LNCAP (cell line): ENCODE measurements around the gene NEMF.

Experiments used
- TF ChIP-seq, protein P1 (sequence below): fragments of 450-650 bp; IDR thresholded peaks from 2 replicates; pipeline ENCODE4 v1.5.1; 2017; ENCODE audit warnings: mild to moderate bottlenecking

The NEMF gene

GRCh38 chr14:49880267-49881064 lies 27.9 kb upstream of the NEMF start:
- TF ChIP-seq, protein P1, sequence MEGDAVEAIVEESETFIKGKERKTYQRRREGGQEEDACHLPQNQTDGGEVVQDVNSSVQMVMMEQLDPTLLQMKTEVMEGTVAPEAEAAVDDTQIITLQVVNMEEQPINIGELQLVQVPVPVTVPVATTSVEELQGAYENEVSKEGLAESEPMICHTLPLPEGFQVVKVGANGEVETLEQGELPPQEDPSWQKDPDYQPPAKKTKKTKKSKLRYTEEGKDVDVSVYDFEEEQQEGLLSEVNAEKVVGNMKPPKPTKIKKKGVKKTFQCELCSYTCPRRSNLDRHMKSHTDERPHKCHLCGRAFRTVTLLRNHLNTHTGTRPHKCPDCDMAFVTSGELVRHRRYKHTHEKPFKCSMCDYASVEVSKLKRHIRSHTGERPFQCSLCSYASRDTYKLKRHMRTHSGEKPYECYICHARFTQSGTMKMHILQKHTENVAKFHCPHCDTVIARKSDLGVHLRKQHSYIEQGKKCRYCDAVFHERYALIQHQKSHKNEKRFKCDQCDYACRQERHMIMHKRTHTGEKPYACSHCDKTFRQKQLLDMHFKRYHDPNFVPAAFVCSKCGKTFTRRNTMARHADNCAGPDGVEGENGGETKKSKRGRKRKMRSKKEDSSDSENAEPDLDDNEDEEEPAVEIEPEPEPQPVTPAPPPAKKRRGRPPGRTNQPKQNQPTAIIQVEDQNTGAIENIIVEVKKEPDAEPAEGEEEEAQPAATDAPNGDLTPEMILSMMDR = no peak

DNA sequence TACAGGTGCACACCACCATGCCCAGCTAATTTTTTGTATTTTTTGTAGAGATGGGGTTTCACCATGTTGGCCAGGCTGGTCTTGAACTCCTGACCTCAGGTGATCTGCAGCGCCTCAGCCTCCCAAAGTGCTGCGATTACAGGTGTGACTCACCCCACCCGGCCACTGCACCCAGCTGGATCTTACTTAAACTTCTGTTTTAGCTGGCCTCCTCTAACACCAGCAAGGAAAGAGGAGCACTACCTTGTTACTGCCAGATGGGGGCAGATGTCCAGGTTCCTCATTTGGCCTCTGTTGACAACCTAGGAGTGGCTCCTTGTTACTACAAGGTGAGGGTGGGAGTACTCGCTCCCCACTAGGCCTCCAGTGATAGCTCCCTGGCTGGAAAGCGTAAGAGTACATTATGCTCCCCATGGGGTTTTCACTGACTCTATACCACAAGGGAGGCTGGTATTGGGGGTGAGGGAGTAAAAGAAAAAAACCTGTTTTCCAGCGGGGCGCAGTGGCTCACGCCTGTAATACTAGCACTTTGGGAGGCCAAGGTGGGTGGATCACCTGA lies 27.1 kb upstream of the NEMF start:
- TF ChIP-seq, protein P1 = peak; percentile 59

- TF ChIP-seq, protein P1 = no peak
Observed at GRCh38 chr14:49876563-49877127, 24.1 kb upstream of the NEMF start.

GRCh38 chr14:49875640-49876198 lies 23.1 kb upstream of the NEMF start:
- TF ChIP-seq, protein P1 = no peak

DNA sequence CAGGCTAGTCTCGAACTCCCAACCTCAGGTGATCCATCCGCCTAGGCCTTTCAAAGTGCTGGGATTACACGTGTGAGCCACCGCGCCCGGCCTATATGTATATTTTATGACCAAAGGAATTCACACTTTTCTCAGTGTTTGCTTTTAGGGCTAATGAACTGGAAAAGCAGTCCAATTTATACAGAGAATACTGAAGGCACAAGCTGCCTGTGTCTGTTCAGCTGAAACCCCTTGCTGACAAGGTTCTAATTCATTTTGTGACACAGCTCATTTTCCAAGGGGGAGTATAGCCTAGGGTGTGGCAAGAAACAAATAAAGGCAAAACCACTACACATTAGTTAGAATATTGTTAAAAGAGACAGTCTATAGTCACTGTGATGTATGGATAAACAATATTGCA lies 18.3 kb upstream of the NEMF start:
- TF ChIP-seq, protein P1 = no peak

GRCh38 chr14:49868720-49869114 lies 16.1 kb upstream of the NEMF start:
- TF ChIP-seq, protein P1 = no peak

DNA sequence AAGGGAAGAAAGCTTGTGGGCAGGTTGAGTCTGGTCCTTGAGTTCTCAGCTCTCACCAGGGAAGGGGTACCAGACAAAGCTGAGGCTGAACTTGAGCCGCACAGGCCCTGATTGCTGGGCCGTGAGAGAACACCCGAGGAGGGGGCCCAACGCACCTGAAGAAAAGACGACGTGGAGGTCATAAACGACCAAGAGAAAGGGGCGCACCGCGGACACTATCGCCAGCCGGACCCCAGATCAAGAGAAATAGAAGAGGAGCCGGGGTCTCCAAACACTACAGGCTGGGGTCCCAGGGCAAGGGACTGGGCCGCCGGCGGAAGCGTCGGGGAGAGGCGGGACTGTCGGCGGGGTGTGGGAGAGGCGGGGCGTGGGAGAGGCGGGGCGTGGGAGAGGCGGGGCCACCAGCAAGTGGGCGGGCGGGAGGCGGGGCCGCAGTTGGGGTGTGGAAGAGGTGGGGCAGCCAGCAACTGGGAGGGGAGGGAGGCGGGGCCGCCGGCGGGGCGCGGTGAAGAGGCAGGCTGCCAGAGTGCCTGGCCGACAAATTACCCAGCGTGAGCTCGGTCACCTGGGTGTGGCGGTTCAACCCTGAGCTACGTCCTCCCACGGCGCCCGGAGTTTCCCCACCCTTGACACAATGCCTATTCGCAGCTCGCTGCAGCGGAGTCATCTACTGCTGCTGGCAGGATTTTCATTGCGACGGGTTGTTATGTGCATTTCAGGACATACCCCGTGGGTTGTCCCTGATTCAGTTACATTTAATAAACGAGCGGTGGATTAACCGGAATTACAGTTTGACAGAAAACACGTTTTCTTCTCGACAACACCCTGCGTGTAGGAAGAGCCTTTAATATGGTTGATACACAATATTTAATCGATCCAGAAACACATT lies 15.5 kb upstream of the NEMF start:
- TF ChIP-seq, protein P1 = no peak
